CD4-positive, alpha-beta T cell treated with Interleukin-4 for 1 hour (primary cell): ENCODE data around the gene MAGEA11.
"Not testable (repeated sequence)": the region's sequence is repeated elsewhere in the genome, so short reads cannot be mapped to it uniquely, and the experiment has no call there.

Experiments used
- DNase-seq, 2 donors: peaks; one replicate each; pipeline ENCODE4 v3.0.0-alpha.2; 2020 to 2022

MAGEA11 gene

GRCh38 chrX:149718757-149719156 lies 6.9 kb downstream of the MAGEA11 start:
- DNase-seq = no peak

- no peak for DNase-seq
These were observed 8.3 kb downstream of the MAGEA11 start for GRCh38 chrX:149720021-149720689.

- not testable (repeated sequence) for DNase-seq
These were observed 9.4 kb downstream of the MAGEA11 start for GRCh38 chrX:149721241-149721640.

GRCh38 chrX:149721778-149722177 lies 9.9 kb downstream of the MAGEA11 start:
- DNase-seq = no peak

GRCh38 chrX:149723583-149724118 lies 11.8 kb downstream of the MAGEA11 start:
- not testable (repeated sequence) for DNase-seq

- DNase-seq = not testable (repeated sequence)
These were observed 15.4 kb downstream of the MAGEA11 start for GRCh38 chrX:149727308-149727707.

- not testable (repeated sequence) for DNase-seq
These were observed 30.4 kb downstream of the MAGEA11 start for GRCh38 chrX:149742269-149742668.

GRCh38 chrX:149746390-149747007 lies 34.6 kb downstream of the MAGEA11 start:
- not testable (repeated sequence) for DNase-seq

- no peak for DNase-seq
These were observed 45.6 kb downstream of the MAGEA11 start for GRCh38 chrX:149757206-149758067.

GRCh38 chrX:149758068-149758714 lies 46.3 kb downstream of the MAGEA11 start:
- no peak for DNase-seq

- DNase-seq = not testable (repeated sequence)
These were observed 46.8 kb downstream of the MAGEA11 start for GRCh38 chrX:149758715-149759078.

GRCh38 chrX:149759824-149760223 lies 48.0 kb downstream of the MAGEA11 start:
- no peak for DNase-seq

GRCh38 chrX:149760965-149761364 lies 49.1 kb downstream of the MAGEA11 start:
- DNase-seq = no peak

- DNase-seq = not testable (repeated sequence)
These were observed 50.2 kb downstream of the MAGEA11 start for GRCh38 chrX:149761858-149762674.

GRCh38 chrX:149762696-149763614 lies 51.1 kb downstream of the MAGEA11 start:
- DNase-seq = no peak
